GM21825 (cell line): ENCODE results near the gene ZNF124.
"Not testable (repeated sequence)": the region's sequence is repeated elsewhere in the genome, so short reads cannot be mapped to it uniquely, and the experiment has no call there.

ENCODE experiments used
- ATAC-seq: cut with Tn5 transposase; IDR thresholded peaks from one replicate; pipeline ENCODE4 v1.9.1; 2021; ENCODE audit warnings: mild to moderate bottlenecking, moderate library complexity; ENCODE audit not compliant: unreplicated experiment

The ZNF124 gene

DNA sequence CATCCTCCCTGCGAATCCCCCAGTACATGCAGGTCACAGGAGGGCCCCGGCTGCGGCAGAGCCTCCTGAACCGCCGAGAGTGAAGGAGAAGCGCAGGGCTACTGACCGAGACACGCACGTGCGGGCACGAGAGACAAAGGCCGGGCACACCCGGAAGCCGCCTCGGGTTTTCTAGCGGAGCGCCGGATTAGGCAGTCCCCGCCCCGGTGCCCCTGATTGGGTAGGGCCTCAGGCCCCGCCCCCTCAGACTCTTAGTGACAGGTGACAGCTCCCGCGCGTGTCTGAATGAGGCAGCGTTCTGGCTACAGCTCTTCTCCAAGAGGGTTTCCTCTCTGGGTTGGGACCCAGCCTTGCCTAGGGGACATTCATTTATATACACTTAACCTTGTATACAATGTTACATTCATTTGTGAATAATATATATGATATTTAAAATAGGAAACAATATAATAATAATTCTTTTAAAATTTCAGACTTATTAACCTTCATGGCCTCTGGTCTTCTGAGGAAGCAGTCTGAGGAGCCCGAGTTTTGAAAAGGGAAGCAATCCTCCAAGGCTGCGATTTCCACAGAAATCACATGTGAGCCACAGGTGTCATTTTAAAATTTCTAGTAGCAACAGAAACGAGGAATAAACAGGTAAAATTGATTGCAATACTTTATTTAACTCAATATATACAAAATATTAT, at the start of gene ZNF124:
Gene ZNF124 (minus strand): TSS at position 146 of the 689 bp plus-strand sequence. CDS start 143 bp downstream, at position 3.
- peak; percentile 97 for ATAC-seq

DNA sequence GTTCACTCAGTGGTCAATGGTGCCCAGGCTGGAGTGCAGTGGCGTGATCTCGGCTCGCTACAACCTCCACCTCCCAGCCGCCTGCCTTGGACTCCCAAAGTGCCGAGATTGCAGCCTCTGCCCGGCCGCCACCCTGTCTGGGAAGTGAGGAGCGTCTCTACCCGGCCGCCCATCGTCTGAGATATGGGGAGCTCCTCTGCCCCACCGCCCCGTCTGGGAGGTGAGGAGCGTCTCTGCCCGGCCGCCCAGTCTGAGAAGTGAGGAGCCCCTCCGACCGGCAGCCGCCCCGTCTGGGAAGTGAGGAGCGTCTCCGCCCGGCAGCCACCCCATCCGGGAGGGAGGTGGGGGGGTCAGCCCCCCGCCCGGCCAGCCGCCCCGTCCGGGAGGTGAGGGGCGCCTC, 48.5 kb upstream of the ZNF124 start:
- ATAC-seq = not testable (repeated sequence)

DNA sequence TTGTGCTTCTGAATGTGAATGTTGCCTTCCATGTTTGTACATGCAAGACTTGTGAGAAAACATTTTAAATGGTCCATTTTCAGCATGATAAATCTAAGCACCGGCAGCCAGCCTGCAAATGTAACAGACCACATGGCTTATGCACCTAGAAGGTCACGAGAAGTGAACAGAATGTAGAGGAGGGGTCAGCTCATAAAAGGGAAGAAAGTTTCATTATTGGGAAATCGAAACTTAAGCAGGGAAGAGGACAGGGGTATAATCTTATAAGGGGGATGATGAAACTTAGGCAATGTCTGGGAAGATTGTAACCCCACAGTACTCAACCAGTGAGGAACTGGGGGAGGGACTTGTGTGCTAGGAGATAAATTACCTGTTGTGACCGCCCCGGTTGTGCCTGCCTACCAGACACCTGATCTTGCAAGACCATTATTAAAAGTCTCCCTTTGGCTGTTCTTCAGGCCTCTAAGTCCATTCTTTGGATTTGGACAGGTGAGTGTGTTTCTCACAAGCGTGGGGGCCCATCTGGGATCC, 46.4 kb upstream of the ZNF124 start:
- ATAC-seq = no peak

DNA sequence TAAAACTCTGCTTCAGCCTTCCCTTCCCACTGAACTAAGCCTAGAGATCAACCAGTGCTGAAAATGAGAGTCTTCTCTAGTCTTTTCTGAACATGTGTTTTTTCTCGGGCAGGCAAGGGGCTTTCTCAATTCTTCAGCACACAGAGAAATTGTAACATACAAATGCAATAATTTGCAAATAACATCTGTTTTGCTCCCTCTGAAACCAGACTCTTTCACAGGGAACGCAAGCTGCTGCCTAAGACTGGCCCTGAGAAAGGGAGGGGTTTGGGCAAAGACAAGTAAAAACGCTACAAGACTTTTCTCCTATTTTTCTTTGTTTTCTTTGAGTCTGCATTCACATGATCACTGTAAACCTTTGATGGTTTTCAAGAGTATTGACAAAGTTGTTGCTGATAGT, 44.4 kb upstream of the ZNF124 start:
- ATAC-seq = no peak

DNA sequence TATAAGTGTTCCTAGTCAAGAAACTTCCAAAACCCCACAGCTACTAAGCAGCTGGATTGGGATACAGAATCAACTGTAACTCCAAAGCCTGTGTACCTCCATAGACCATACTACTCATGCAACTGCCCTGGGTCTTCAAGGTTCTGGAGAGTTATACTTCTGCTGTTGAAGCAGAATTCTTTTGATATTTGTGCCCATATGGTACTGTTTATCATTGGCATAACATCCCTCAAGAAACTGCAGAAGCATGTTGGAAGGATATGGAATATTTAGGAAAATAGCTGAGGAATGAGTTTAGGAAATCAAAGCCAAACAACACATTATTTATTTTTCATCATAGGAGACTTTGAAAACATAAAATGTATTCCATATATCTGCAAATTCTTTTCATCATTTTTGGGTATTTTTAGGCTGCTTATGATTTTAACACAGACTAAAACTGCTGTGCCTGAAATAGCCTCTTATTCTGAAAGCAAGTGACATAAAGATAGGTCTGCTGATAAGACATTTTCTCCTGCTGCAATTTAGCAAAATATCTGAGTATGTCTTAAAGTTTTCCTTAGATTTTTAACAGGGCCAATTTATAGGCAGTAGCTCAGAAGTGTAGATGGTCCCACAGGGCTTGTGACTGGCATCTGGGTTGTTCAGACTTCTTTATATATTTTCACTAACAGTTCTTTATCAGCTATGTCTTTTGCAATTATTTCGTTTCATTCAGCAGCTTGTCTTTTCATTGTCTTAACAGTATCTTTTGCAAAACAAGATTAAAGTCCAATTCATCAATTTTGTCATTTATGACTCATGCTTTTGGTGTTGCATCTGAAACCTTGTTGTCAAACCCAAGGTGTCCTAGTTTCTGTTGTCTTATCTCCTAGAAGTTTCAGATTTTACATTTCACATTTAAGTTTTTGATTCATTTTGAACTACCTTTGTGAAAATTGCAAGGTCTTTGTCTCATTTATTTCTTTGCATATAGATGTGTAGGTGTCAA, 41.1 kb upstream of the ZNF124 start:
- ATAC-seq = no peak

DNA sequence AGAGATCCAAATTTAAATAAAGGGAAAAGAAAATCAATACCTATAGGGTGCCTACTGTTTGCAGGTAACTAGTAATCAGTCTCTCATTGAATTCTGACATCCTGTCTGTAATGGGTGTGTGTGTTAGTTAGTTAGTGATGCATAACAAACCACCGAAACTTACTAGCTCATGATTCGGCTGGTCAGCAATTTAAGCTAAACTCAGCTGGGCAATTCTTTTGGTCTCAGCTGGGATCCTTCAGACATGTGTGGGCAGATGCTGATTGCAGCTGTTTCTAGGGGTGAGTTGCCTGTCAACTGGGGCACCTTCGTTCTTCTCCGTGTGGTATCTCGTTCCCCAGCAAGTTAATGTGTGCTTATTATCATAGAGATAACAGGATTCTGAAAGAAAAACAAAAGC, 40.2 kb upstream of the ZNF124 start:
- ATAC-seq = peak; percentile 56

DNA sequence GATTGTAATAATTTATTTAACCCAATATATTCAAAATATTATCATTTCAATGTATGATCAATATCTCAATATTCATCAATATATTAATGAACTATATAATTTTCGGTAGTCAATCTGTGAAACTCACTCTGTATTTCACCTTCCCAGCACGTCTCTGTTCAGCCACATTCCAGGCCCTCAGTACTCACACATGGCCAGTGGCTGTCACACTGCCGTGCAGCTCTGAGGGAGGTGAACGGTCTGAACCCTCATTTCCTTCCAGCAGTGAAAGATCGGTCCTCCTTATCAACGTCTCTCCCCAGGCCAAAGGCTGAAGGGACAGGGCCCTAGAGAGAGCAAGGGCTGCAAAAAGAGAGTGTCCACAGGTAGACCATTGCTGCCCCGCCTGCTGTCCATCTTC, 39.5 kb upstream of the ZNF124 start:
- no peak for ATAC-seq

DNA sequence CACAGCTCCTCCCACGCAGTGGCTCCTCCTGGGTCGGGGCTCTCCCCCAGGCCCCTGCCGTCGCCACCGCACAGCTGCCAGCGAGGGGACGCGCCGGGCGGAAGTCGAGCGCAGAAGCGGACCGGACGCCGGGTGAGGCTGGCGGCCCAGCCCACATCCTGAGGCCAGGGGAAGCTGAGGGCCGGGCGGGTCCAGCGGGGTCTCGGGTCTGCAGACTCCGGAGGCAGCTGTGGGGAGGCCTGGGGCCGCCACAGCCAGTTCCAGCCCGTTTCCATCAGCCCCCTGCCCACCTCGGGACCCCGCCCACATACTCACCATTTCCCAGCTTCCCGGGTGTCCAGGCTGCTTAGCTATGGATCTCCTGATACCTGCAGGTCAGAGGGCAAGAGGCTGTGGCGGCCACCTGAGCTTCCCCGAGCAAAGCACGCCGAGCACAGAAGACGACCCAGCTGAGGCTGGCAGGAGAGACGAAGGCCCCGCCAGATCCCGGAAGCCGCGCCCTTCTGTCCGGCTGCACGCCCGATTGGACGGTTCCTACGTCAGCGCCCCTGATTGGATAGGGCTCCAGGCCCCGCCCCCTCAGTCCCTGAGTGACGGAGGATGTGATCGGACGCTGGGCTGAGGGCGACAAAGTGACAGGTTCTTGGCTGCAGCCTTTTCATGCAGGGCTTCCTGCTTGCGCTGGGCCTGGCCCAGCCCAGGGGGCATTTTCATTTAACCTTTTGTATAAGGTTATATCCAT, 38.7 kb upstream of the ZNF124 start:
- peak; percentile 91 for ATAC-seq

DNA sequence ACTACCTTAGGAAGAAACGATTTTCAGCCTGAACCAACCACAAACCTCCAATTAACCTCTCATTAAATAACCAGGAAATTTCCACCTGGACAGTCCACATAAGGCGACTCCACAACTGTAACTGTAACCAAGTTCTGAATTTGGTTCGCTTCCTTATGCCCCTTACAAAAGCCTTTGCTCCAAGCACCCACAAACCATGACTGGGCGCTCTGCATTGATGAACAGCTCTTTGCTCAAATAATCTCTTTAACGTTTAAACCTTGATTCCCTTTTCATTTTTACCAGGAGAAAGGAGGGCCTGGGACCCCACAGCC, 38.2 kb upstream of the ZNF124 start:
- ATAC-seq = no peak

DNA sequence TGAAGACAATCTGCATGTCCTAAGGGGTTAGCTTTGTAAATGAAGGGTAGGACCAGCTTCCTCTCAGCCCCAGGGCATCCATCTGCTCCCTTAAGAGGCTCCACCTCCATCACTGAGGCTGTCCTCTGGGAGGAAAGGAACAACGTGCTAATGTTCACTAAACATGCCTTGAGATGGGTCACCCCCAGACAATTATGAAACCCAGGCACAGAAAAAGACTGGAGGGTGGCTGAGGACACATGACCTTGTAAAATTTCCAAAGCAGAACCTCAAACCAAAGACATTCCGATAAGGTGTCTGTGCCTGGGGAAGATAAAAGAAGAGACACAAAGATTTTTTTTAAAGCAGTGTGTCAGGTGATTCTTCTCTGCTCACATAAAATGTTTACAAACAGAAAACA, 37.6 kb upstream of the ZNF124 start:
- no peak for ATAC-seq

DNA sequence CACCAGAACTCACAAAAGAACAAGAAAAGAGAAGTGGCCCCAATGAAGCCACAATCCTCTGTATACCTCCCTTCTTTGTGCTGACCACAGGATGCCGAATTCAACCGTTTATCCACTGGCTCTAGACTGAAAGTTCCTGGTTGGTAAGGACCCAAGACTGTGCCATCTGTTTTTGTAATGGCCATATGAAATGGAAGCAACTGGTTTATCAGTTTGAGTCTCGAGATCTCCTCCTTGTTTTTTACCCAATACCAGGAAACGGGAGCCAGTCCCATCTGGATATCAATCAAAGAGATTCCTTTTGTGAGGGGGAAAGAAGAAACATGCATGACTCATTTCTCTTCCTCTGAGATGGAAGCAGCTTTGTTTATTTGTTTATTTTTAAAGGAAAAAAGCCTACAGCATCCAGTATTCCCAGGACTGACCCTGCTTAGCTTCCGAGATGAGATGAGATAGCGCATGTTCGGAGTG, 32.4 kb upstream of the ZNF124 start:
- no peak for ATAC-seq

DNA sequence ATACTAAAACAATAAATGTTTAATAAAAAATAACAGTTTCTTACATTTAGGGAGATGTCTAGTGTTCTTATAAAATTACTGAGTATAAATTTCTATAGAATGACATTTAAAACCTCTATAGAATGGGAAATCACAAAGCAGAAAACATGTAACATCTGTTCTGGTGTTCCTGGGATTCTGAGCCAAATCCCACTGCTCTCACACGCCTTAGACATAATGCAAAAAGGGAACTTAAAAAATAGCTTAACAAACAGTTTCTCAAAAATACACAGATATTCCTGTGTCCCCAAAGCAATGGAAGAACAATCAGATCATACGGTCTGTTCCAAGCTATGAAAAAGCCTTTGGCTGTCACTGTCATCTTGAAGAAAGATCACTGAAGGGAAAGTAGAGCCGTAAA, 27.0 kb upstream of the ZNF124 start:
- no peak for ATAC-seq

DNA sequence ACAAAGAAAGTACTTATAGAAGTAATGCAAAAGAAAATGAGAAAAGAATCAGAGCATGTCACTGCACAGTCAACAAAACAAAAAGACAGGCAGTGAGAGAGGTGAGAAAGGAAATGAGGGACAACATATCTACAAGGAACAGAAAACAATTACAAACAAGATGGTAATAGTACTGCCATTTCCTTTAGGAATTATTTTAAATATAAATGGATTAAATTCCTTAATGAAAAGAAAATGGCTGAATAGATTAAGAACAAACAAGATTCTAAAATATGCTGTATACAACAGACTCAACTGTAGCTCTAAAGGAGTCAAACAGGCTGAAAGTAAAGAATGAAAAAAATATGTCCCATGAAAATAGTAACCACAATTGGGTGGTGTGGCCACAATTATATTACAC, 22.1 kb upstream of the ZNF124 start:
- ATAC-seq = no peak

DNA sequence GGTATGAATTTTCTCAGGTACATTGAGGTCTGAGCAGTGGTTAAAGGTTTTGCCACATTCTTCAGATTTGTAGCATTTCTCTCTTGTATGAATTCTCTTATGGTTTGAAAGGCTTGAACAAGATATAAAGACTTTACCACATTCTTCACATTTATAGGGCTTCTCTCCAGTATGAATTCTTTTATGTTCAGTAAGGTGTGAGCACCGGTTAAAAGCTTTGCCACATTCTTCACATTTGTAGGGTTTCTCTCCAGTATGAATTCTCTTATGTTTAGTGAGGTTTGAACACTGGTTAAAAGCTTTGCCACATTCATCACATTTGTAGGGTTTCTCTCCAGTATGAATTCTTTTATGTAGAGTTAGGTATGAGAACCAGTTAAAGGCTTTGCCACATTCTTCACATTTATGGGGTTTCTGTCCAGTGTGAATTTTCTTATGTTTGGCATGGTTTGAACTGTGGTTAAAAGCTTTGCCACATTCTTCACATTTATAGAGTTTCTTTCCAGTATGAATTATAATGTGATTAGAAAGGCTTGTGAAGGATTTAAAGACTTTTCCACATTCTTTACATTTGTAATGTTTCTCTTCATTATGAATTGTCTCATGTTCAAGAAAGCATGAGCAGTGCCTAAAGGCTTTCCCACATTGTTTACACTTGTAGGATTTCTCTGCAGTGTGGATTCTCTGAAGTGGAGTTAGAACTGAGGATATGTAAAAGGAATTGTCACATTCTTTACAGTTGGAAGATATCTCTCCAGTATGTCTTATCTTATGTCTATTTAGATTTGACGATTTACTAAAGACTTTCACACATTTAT, 18.4 kb upstream of the ZNF124 start:
- ATAC-seq = no peak

DNA sequence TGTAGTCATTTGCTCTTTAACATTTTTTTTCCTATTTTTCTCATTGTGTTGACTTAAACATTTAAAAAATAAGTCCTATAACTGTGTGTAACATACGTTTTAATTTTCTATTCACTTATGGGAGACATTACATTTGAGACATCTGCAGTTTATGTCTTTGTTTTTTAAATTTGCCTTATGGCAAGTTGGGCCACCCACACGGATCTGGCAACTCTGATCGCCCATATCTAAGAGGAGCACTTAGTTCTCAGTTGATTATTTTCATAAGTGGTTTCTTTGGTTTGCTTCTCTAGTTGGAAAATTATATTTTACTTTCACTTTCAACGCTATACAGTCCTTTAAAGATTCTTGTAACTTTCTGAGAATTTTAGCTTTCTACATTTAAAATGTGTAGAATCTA, 13.8 kb upstream of the ZNF124 start:
- ATAC-seq = no peak

DNA sequence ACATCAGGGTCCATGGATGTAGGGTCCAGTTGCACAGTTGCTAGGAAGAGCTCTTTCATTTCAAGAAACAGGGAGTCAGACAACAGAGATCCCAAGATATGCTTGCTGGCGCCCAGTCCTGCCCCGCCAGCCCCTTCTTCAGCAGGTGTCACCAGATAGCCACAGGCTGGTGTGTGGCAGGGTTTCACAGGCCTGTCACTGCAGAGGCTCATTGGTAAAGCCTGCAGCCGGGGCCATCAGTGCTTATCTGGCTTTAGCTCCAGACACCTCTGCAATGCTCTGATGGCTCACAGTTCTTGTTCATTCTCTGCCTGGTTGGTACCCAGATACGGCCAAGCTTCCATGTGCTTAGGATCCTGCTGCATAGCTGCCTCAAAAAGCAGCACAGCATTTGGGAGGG, 12.4 kb upstream of the ZNF124 start:
- no peak for ATAC-seq

DNA sequence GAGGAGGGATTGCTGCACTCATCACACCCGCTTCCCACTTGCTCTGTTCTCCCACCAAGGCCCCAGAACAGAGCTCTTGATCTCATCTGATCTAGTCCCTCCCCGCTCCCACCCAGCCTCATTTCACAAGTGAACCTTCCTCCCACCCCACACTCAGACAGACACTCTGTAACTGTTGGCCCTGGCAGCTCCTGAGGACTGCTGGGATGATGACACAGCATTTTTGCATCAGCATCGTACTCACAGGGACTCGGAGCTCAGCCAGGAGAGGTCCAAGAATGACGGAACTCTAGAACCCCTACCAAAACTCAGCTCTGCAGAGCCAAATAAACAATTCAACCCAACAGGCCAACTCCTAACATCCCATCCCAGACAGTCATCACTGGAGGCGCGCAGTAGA, 11.2 kb upstream of the ZNF124 start:
- ATAC-seq = no peak

DNA sequence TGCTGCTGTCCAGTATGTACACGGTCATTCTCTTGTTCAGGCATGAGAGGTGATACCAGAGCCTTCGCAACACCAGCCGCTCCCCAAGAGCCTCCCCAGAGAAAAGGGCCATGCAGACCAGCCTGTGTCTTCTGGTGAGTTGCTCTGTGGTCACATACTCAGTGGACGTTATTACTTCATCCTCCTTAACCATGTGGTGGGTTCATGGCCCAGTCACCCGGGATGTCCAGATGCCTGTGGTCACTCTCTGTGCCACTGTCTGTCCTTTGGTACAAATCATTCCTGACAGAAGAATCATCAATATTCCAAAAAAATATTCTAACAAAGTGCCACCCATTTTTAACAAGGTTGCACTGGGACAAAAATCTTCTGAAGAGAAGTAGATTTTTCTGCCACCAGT, 8.8 kb upstream of the ZNF124 start:
- ATAC-seq = no peak

DNA sequence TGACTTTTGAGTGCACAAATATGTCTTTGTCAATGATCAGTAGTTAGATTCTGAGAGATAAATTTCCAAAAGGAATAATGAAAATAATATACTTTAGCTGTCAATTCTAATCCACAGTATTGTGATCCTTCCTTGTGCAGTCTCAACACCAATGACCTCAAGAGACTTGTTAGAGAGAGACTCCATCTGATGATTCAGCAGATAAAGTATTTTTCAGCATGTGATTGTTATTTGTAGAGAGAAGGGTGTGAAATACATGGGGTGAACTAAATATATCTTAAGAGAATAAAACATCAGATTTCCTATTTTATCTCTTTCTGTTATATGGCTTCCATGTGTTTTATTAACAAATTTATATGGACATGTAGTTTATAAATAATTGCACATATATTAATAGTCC, 5.9 kb upstream of the ZNF124 start:
- ATAC-seq = no peak

DNA sequence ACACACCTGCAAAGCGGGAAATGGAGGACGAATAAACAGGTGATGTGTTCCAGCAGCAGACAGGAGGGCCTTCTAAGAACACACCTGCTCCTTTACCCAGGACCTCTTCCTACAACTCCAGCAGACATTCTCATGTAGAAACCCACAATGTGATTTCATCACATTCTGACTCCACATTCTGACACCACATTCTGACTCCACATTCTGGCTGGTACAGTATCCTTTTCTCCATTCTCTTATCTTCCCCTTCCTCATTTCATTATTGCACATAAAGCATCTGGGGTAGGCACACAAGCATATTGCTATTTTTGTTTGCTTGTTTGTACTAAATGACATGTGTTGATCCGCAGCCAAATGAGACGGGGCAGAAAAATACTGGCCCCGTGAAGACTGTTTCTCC, 3.6 kb upstream of the ZNF124 start:
- ATAC-seq = no peak
